IPS-NIHi7 (cell line): ENCODE measurements around the gene KIF1A.
"Not testable (repeated sequence)": the region's sequence is repeated elsewhere in the genome, so short reads cannot be mapped to it uniquely, and the experiment has no call there.

ENCODE experiments used
- DNase-seq: peaks from one replicate; pipeline ENCODE4 v3.0.0; 2012; ENCODE audit warnings: mixed read lengths; ENCODE audit errors: extremely low spot score

The KIF1A gene

DNA sequence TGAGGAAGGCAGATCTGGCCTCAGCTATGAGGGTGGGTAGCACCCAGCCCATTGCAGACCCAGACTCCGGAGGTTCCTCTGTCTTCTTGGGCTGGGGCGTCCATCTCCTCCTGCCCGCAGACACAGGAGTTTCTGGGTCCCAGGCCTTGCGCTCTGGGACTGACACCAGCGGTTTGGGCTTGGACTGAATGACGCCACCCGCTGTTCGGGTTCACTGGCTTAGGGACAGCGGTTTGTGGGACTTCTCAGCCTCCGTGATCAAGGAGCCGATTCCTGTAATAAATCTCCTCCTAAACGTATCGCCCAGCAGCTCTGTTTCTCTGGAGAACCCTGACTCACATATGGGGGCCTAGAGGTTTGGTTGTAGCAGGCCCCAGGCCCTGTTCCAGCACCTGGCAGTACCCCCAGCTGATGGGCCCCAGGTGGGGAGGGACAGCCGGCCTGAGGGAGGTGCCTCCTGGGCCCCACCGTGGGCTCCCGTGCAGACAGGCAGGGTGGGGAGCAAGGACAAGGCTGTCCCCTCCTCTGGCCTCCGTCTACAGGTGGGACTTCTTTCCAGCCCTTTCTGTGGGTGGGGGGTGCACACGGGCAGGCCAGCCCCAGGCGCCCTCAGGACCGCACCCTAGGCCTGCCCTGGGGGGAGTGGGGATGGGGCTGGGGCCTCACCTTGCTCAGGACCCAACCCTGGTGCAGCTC lies 132.8 kb downstream of the KIF1A start:
- peak; percentile 9 for DNase-seq

DNA sequence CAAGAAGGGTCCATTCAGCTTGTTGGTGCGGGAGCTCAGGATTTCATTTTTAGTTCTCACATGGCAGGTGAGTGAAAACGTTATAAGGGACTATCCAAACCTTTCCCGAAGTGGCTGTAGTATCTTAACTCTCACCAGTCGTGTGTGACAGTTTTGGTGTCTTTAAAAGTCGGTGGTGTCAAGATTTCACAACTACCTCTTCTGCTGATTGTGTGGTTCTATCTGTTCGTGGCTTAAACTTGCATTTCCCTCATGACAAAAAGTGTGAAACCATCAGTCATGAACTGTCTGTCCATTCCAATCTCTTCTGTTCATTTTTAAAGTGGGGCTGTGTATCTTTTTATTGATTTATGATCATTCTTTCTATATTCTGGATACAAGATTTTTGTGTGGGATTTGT lies 133.6 kb downstream of the KIF1A start:
- DNase-seq, result no peak

DNA sequence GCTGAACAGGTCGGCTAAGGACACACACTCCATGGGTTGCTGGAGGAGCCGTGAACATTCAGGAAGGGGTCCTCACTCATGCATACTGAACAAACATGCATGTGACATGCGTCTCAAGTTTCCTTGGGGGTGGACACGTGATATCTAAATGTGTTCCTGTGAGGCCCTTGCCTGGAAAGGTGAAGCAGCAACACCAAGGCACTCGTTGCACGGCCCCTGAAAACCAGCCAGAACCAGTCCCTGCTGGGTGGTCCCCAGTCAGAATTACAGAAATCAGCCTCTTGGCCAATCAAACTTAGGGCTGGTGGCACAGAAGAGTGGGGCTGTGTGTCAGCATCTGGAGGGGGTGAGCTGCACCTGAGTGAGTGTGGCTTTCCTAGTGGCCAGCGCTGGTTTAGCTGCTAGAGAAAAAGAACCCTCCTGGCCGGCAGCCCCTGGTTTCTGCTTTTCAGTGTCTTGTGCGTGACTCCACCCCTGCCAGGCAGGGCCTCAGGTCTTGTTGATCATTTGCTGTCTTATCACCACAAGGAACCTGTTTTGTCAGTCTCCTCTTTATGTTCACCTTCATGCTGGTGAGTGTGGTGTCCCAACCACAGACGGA lies 134.1 kb downstream of the KIF1A start:
- peak; percentile 66 for DNase-seq

DNA sequence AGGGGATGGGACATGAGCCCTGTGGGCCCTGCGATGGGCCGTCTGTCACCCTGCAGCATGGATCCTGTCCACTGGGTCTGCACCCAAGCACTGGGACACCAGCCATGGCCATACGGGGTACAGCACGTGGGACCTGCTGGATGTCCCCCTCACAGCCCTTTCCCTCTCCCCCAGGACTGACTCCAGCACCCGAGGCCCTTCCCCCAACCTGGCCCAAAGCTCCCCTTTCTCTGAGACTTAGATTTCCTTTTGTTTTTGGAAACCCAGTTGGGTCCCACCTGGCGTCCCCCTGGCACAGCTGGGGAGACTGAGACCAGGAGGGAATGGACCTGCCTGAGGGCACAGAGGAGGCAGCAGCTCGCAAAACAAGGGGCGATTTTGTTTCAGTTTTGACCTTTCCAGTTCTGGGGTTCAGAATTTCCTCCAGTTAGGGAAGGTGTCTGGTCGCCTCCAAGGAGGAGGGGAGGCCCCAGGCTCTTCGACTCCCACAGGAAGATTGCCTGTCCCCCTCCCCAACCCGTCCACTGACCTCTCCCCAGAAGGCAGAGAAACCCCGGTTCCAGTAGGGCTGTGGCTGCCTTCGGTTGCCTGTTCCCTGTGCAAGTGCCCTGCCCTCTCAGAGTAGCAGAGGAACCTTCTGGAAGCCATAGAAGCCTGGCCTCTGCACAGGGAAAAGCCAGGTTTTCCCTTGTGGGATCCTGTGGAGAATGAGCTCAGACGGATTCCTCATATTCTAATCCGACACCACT lies 135.9 kb downstream of the KIF1A start:
- not testable (repeated sequence) for DNase-seq

DNA sequence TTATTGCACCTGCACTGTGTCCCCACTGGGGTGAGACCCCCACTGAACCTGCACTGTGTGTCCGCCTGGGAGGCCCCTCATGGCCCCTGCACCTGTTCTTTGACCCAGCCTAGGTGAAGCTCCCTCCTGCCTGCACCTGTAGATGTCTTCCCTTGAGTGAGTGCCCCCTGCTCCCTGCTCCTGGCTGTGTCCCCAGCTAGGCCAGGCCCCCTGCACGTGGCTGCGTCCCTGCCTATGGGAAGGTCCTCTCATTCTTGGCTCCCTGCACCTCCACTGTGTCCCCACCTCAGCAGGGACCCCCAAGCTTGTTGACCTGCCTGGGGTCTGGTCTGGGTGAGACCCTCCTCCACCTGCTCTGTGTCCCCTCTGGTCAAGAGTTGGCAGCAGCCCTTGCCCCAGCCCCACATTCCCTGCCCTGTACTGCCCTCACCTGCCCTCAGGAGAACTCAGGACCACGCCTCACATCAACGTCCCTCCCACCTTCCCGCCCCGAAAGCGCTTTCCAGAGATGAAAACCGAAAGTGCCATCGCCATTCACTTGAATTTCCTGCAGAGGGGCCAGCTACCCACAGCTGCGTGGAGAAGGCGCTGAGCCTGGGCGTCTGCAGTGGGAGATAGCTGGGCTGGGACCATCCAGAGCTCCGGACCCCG lies 136.6 kb downstream of the KIF1A start:
- DNase-seq, result not testable (repeated sequence)

DNA sequence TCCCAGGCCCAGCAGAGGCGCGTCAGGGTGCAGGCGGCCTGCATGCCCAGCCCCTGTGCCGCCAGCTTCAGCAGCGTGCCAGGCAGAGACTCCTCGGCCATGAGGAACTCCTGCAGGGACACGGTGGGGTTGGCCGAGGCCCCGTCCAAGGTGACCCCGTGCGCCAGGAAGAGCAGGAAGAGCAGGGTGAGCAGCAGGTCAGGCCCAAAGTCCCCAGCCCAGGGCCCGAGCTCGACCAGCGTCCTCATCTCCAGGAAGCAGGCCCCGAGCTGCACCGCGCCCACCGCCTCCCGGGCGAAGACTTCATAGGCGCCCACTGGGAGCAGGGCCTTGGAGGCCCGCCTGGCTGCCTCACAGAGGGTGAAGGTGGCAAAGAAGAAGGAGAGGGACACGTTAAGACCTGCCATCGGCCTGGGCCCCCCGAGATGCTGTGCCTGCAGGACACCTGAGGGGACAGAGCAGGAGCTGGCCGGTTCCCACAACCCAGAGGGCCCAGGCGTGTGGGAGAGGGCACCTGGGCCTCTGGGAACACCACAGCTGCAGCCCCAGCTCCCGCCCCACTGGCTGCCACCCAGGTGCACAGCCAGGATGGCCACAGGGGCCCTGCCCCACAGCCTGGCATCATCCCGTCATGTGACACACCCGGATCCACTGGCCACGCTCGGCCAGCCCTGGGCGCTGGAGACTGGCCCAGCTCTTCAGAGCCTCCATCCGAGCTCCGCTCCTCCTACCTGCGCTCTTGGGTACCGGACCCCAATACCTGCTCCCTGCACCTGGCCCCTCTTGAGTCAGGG lies 137.4 kb downstream of the KIF1A start, which contains the start of gene AQP12B:
Gene AQP12B, minus strand, starts transcription at position 455 of the 794 bp plus-strand sequence. Its CDS starts 48 bp downstream, at position 407.
- not testable (repeated sequence) for DNase-seq

DNA sequence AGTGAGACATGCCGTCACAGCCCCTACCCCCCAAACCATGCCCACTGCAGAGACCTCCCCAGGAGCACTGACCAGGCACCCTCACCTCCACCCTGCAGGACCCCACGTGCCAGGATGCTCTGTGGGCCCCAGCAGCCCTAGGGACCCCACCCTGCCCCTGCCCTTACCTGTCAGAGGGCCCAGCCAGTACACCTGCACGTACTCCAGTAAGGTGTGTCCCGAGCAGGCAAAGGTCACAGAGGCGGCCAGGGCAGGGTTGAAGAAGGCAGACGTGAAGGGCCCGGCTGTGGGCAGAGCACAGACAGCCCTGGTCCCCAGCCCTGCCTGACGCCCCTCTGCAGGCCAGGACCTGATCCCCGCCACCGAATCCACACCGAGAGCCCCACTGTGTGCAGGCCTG lies 139.8 kb downstream of the KIF1A start:
- not testable (repeated sequence) for DNase-seq

DNA sequence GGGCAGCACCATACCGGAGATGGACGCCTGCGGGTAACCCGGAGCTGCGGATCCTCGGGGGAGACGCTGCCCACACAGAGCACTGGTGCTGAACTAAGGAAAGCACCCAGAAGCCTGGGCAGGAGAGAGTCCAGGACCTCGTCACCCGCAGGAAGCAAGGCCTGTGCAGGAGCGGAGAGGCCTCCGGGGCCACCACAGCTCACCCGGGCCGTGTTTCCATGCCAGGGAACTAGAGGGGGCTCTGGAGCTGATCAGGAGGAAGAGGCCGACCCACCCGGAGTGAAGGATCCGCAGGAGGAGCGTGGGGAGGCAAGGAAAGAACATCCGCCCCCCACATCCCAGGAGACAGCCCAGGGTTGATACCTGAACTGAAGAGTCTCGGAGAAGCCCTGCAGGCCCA lies 141.1 kb downstream of the KIF1A start:
- DNase-seq, result not testable (repeated sequence)

DNA sequence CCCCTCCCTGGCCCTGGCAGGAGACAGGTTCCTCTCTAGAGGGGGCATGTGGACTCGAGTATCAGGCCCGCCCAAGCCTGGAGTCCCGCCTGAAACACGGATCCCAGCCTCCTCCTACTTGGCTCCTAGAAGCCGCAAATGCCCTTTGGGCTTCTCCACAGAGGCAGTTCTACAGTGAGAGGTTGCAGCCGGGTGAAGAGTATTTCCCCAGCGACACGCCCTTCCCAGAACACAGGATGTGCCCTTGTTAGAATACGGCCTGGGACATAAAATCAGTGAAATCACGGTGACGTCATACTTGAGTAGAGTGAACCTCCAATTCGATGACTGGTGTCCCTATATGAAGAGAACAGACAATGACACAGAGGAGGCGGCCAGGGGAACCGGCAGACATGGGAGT lies 142.0 kb downstream of the KIF1A start:
- DNase-seq, result not testable (repeated sequence)

DNA sequence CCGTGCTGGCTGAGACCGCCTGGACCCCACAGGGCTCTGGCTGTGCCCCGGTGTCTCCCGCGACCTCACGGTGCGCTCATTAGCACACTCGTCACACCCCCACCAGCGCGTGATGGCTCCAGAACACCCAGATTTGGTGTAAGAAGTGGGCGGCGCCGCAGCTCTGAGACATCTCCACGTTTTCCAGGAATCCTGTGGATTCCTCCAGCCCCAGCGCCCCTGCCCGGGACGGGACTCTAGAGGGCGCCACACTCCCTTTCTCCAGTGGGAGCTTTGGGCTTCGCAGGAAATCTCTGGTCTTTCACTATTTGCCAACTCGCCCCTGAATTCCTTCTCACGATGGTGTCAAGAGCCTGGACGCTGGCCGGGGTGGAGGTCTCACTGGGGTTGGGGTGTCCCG lies 144.7 kb downstream of the KIF1A start:
- DNase-seq, result not testable (repeated sequence)

DNA sequence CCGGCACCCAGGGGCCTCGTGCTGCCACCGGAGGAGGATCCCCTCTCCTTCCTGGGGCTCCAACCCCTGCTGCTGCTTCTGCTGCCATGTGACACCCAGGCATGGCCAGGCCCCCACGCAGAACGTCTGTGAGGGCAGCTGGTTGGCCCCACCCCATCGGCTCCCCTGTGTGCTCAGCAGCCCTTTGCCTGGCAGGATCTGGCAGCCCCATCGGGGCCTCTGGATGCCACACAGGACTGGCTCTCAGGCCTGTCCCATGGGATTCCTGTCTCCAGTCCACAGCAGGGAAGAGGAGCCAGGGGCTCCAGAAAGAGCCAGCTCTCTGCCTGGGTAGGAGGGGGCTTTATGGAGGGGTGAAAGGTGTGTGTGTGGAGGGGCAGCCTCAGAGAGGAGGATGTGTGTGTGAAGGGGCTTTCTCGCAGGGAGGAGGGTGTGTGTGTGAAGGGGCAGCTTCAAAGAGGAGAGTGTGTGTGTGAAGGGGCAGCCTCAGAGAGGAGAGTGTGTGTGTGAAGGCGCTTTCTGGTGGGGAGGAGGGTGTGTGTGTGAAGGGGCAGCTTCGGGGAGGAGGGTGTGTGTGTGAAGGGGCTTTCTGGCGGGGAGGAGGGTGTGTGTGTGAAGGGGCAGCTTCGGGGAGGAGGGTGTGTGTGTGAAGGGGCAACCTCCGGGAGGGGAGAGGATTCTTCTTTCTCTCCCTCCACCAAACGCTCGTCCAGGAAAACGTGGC lies 145.4 kb downstream of the KIF1A start:
- DNase-seq, result not testable (repeated sequence)

DNA sequence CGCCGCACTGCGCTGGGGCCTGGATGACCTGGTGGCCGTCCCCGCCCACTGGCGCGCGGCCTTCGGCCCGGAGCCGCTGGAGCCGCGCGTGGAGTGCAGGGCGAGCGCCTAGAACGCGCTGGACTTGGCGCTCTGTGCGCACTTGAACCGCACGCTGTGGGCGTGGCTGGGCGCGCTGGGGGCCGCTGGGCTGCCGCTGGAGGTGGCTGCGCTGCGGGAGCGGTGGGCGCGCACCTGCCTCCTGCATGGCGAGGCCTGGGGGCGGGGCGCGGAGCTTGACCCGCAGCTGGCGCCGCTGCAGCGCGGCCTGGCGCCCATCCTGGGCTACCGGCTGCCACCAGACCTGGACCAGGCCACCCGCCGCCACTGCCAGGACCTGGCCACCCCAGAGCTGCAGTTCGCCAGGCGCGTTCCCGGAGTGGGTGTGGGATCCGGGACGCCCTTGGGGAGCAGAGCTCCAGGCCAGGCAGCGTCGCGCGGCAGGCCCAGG lies 147.3 kb downstream of the KIF1A start:
- DNase-seq, result peak; percentile 42

DNA sequence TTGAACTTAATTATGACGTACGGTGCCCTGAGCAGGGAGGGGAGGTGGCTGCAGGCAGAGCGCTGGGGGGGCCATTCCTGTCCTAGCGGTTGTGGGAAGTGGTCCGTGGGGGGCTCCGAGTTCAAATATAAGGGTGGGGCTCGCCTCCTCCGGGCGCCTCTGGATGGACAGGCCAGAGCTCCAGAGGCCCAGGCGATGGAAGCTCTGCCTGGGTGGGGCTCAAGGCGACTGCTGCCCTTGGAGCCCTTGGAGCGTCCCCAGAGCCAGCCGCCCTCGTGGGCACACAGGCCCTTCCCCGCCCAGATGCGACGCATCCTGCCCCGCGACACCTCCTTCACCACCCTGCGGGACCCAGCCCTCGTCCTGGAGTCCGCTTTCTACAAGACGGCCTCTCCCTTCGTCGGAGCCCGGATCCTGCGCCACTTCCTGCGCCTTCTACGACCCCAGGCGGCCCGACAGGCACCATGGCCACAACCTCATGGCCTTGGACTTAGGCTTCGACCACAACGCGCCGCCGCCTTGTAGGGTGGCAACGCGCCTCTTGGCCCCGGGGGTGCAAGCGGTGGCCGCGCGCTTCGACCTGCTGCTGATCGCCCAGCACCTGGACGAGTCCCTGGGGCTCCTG lies 147.8 kb downstream of the KIF1A start:
- no peak for DNase-seq

DNA sequence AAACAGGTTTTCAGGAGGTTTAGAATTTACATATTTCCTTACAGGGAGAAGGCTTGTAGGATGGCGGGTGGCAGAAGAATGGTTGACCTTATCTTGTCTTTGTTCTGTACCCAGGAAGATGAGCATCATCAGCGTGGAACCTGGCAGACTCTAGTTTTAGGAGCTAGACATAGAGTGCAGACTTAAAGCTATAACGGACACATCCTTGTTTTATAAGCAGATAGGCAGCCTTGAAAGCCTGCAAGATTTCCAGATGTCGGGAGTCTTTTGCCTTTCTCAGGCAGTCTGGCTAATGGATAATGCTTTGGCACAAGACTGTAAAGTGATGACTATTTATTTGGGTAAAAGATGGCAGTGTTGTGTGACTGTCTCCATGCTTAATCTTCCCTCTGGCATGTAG lies 149.1 kb downstream of the KIF1A start:
- DNase-seq, result no peak

DNA sequence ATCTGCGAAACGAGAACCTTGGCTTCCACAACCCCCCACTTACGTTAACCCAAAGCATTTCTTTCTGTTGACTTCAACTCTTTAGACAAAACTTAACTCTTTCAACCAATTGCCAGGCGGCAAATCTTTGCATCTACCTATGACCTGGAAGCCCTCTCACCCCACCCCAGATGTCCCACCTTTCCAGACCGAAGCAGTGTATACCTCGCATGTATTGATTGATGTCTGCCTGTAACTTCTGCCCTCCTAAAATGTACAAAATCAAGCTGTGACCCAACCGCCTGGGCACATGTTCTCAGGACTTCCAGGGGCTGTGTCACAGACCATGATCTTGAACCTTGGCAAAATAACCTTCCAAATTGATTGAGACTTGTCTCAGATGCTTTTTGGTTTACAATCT lies 149.6 kb downstream of the KIF1A start:
- no peak for DNase-seq

DNA sequence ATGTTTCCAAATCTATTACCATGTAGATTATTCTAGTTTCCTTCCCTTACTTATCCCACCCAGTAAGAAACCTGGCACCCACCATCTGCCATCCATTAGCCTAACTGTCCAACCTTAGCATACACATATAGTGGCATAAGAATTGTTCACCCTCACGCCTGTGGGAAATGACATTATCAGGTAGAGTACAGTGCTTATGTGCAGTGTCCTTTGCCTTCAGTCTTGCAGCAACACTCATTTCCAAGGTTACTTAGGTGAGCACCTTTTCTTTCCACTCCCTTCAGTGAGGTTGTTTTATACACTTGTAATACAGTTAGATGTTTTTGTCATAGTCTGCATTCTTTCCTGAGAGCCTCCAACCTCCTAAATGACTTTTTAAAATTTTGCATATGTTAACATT lies 155.4 kb downstream of the KIF1A start:
- DNase-seq, result no peak
